Measurements from ENCODE around the gene MAP4K3. TPM values are rescaled to one million over a fixed set of nuclear protein-coding genes. Genes with fewer than 3 reads are reported as not detected.

Gene MAP4K3
- polyA plus RNA-seq, 4 donors: 62.6 to 92.9 (median 75.1) TPM

GRCh38 chr2:39216346-39217191 is 220.5 kb downstream of the MAP4K3 start:
- DNase-seq (ENCODE audit: low read depth in 4 of 4, low spot score in 2 of 4): no peak

- no peak for DNase-seq (ENCODE audit: low read depth in 4 of 4, low spot score in 2 of 4)
Observed at GRCh38 chr2:39215545-39215944, 221.5 kb downstream of the MAP4K3 start.

- DNase-seq (ENCODE audit: low read depth in 4 of 4, low spot score in 2 of 4): no peak
Observed at GRCh38 chr2:39213015-39213414, 224.1 kb downstream of the MAP4K3 start.

- no peak for DNase-seq (ENCODE audit: low read depth in 4 of 4, low spot score in 2 of 4)
Observed at GRCh38 chr2:39210846-39211245, 226.2 kb downstream of the MAP4K3 start.

- DNase-seq (ENCODE audit: low read depth in 4 of 4, low spot score in 2 of 4): no peak
Observed at GRCh38 chr2:39203382-39203781, 233.7 kb downstream of the MAP4K3 start.

GRCh38 chr2:39202639-39203369 is 234.3 kb downstream of the MAP4K3 start:
- no peak for DNase-seq (ENCODE audit: low read depth in 4 of 4, low spot score in 2 of 4)

Other genes with a start within 250 kb of the MAP4K3 start
- gene CDKL4, start 193.3 kb downstream of the MAP4K3 start, polyA plus RNA-seq (ENCODE audit: insufficient read length in 4 of 4): 1 to 10 TPM in 3 of 4 donors, under 1 TPM in 1; 0.42 to 1.5 (median 1.1) TPM
- gene TMEM178A, start 228.6 kb upstream of the MAP4K3 start, polyA plus RNA-seq (ENCODE audit: insufficient read length in 4 of 4): 100 to 1,000 TPM in 1 of 4 donors, 10 to 100 TPM in 3; 70.6 to 121 (median 85.6) TPM

Data from left renal cortex interstitium (tissue), 4 donors.